Fibroblast of mammary gland (primary cell): Measurements from ENCODE around the gene CREB3.
A peak's percentile ranks its signal among the peaks of the same experiment; 100 is the strongest.

Experiments used
- DNase-seq: peaks from one replicate; pipeline ENCODE4 v3.0.0-alpha.2; 2010; ENCODE audit warnings: low read depth
- H3K4me3 ChIP-seq: 2 replicates; pipeline ENCODE4 v1.5.1; 2011; ENCODE audit warnings: low read depth, mild to moderate bottlenecking, low read length, moderate library complexity; ENCODE audit not compliant: control insufficient read depth
- TF ChIP-seq, protein P1 (sequence below): conservative IDR thresholded peaks from 2 replicates; pipeline ENCODE4 v1.5.1; 2011; ENCODE audit warnings: low read depth, low read length, inconsistent platforms; ENCODE audit not compliant: control insufficient read depth, insufficient read depth

Gene CREB3

DNA sequence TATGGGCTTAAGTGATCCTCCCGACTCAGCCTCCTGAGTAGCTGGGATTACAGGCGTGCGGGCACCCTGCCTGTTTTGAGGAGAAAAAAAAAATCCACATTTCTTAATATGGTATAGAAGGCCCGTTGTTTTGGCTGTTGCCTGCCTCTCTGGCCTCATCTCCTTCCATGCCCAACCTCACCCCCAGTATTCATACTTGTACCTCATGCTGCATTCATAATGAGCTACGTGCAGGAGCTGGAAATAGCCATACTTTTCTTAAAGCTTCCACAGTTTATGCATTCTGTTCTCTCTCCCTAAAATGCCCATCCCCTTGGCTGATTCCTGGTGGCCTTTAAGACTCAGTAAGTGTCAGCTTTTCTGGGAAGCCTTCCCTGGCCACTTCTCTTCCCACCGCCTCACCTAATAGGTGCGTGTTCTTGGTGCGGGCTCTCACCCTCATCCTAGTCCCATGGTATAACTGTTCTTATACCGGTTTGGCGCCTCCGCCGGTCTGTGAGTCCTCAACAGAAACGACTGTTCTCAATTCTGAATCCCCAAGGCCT, 40.6 kb upstream of the CREB3 start:
- no peak for DNase-seq
- TF ChIP-seq, protein P1, sequence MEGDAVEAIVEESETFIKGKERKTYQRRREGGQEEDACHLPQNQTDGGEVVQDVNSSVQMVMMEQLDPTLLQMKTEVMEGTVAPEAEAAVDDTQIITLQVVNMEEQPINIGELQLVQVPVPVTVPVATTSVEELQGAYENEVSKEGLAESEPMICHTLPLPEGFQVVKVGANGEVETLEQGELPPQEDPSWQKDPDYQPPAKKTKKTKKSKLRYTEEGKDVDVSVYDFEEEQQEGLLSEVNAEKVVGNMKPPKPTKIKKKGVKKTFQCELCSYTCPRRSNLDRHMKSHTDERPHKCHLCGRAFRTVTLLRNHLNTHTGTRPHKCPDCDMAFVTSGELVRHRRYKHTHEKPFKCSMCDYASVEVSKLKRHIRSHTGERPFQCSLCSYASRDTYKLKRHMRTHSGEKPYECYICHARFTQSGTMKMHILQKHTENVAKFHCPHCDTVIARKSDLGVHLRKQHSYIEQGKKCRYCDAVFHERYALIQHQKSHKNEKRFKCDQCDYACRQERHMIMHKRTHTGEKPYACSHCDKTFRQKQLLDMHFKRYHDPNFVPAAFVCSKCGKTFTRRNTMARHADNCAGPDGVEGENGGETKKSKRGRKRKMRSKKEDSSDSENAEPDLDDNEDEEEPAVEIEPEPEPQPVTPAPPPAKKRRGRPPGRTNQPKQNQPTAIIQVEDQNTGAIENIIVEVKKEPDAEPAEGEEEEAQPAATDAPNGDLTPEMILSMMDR = no peak
- H3K4me3 ChIP-seq = no peak overlapping the region

- DNase-seq = no peak
- H3K4me3 ChIP-seq = no peak overlapping the region
- TF ChIP-seq, protein P1 = no peak
Measured at GRCh38 chr9:35695943-35696401, 36.5 kb upstream of the CREB3 start.

DNA sequence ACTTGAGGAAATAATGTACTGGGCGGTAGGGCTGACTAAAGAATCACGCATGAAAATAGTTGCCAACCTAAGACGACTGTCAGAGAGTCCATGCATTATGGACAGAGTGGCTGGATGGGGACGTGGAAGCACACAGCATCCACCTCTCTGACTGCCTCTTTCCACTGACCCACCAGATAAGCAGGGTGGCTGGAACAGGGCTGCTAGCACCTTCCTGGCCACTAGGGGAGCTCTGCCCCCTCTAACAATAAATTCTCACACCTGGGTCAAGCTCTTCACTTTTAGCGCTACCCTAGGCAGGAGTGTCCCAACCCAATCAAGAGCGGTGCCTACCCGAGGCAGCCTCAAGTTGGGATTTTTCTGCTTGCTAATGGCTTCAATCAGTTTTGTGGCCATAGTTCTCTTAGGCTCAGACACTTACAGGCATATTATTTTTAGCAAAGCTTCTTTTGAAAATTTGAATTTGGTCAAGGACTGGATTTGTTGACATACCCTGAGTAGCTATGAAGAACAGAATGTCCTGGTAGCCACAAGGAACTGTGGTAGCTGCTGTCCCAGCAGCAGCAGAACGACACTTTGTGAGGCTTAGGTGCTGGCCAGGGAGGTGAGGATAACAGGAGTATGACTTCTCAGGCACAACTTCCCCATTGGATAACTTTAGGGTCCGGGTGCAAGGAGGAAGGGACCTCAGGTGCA, 35.8 kb upstream of the CREB3 start:
- TF ChIP-seq, protein P1 = peak; percentile 86
- DNase-seq = peak; percentile 53

GRCh38 chr9:35697486-35697885, 35.0 kb upstream of the CREB3 start:
- TF ChIP-seq, protein P1 = no peak
- no peak overlapping the region for H3K4me3 ChIP-seq
- DNase-seq = no peak

More for the DNA sequence above, 35.8 kb upstream of the CREB3 start:
- H3K4me3 ChIP-seq = no peak overlapping the region

- TF ChIP-seq, protein P1 = no peak
- H3K4me3 ChIP-seq = no peak overlapping the region
- DNase-seq = no peak
Measured at GRCh38 chr9:35698231-35698630, 34.2 kb upstream of the CREB3 start.

DNA sequence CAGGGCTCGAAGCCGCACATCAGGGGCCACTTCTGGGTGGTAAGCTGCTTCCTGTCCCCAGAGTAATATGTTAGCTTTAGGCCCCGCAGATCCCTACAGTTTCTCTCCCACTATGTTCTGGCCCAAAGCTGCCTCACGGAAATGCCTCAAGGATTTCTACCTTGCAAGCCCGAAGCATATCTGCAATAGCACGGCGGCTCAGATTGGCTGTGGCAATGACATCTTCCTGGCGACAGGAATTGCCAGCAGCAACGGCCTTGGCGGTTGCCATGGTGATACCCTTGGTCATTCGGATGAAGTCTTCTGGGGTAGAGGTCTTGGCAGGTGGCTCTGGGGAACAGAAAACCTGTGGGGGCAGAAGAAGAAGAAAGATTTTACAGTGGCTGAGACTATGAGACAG, 32.4 kb upstream of the CREB3 start:
- DNase-seq = no peak
- no peak overlapping the region for H3K4me3 ChIP-seq
- TF ChIP-seq, protein P1 = no peak

DNA sequence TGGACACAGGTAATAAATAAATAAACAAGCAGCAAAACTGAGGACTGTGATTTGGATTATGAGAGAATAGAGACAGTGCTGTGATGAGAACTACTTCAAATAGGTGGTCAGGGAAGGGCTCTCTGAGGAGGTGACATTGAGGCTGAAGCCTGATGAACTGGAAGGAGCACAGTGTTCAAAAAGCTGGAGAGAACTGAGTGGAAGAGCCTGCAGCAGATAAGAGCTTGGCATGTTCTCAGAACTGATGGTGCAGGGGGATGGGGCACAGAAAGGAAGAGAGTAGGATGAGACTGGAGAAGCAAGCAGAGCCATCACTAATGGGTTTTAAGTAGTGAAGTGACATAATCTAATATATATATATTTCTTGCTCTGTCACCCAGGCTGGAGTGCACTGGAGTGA, 31.5 kb upstream of the CREB3 start:
- TF ChIP-seq, protein P1 = no peak
- H3K4me3 ChIP-seq = no peak overlapping the region
- DNase-seq = no peak
